SK-N-SH treated with all-trans-retinoic acid at 6 μM for 48 hours (cell line): ENCODE data around the gene B4GALT1.

Experiments used
- ATAC-seq: fragments of 200-7000 bp; cut with Tn5 transposase; 3 replicates; pipeline ENCODE4 v1.9.1; 2020; ENCODE audit warnings: mild to moderate bottlenecking, moderate library complexity
- BACH2 ChIP-seq: fragments of 250-450 bp; sonication (Bioruptor Pico); IDR thresholded peaks from 2 replicates; pipeline ENCODE4 v1.9.0; 2021; ENCODE audit warnings: mild to moderate bottlenecking, borderline replicate concordance
- ESRRG ChIP-seq: fragments of 250-450 bp; sonication (Bioruptor Pico); IDR thresholded peaks from 2 replicates; pipeline ENCODE4 v1.6.1; 2021; ENCODE audit warnings: mild to moderate bottlenecking
- GLIS3 ChIP-seq: fragments of 250-450 bp; sonication (Bioruptor Pico); IDR thresholded peaks from 2 replicates; pipeline ENCODE4 v1.5.0; 2020; ENCODE audit warnings: mild to moderate bottlenecking, moderate library complexity
- OSR1 ChIP-seq: fragments of 250-450 bp; sonication (Bioruptor Pico); IDR thresholded peaks from 2 replicates; pipeline ENCODE4 v1.8.0; 2022; ENCODE audit warnings: moderate library complexity, mild to moderate bottlenecking, inconsistent platforms
- PPARA ChIP-seq: fragments of 250-450 bp; sonication (Bioruptor Pico); IDR thresholded peaks from 2 replicates; pipeline ENCODE4 v1.5.0; 2020; ENCODE audit warnings: mild to moderate bottlenecking, borderline replicate concordance
- RARB ChIP-seq: fragments of 250-450 bp; sonication (Bioruptor Pico); IDR thresholded peaks from 2 replicates; pipeline ENCODE4 v1.8.0; 2021; ENCODE audit warnings: mild to moderate bottlenecking, moderate library complexity
- SNAI2 ChIP-seq: fragments of 250-450 bp; sonication (Bioruptor Pico); IDR thresholded peaks from 2 replicates; pipeline ENCODE4 v1.5.0; 2020; ENCODE audit warnings: mild to moderate bottlenecking, moderate library complexity
- TCF4 ChIP-seq: fragments of 250-450 bp; sonication (Bioruptor Pico); IDR thresholded peaks from 2 replicates; pipeline ENCODE4 v1.8.0; 2021; ENCODE audit warnings: mild to moderate bottlenecking, moderate library complexity, borderline replicate concordance
- TOX ChIP-seq: fragments of 250-450 bp; sonication (Bioruptor Pico); IDR thresholded peaks from 2 replicates; pipeline ENCODE4 v1.8.0; 2021; ENCODE audit warnings: mild to moderate bottlenecking, moderate library complexity, borderline replicate concordance
- ZC3H10 ChIP-seq: fragments of 250-450 bp; sonication (Bioruptor Pico); IDR thresholded peaks from 2 replicates; pipeline ENCODE4 v1.5.1; 2021; ENCODE audit warnings: mild to moderate bottlenecking, moderate library complexity
- ZFP3 ChIP-seq: fragments of 250-450 bp; sonication (Bioruptor Pico); IDR thresholded peaks from 2 replicates; pipeline ENCODE4 v1.5.0; 2020; ENCODE audit warnings: mild to moderate bottlenecking, moderate library complexity
- ZNF565 ChIP-seq: fragments of 450-650 bp; formaldehyde crosslinking; conservative IDR thresholded peaks from 2 replicates; pipeline ENCODE4 v1.5.0; 2020; ENCODE audit warnings: low read depth, mild to moderate bottlenecking, moderate library complexity
- ZNF70 ChIP-seq: fragments of 450-650 bp; formaldehyde crosslinking; IDR thresholded peaks from 2 replicates; pipeline ENCODE4 v1.5.0; 2020; ENCODE audit warnings: mild to moderate bottlenecking, moderate library complexity
- TF ChIP-seq, protein P1 (sequence below): fragments of 250-450 bp; sonication (Bioruptor Pico); IDR thresholded peaks from 2 replicates; pipeline ENCODE4 v1.5.1; 2020; ENCODE audit warnings: low read depth, mild to moderate bottlenecking, moderate library complexity
- TF ChIP-seq, protein P2 (sequence below): fragments of 250-450 bp; sonication (Bioruptor Pico); IDR thresholded peaks from 2 replicates; pipeline ENCODE4 v1.8.0; 2020; ENCODE audit warnings: mild to moderate bottlenecking, moderate library complexity, borderline replicate concordance
- TF ChIP-seq, protein P3 (sequence below): fragments of 250-450 bp; sonication (Bioruptor Pico); IDR thresholded peaks from 2 replicates; pipeline ENCODE4 v1.5.1; 2021; ENCODE audit warnings: mild to moderate bottlenecking, moderate library complexity
- TF ChIP-seq, protein P4 (sequence below): fragments of 250-450 bp; sonication (Bioruptor Pico); IDR thresholded peaks from 2 replicates; pipeline ENCODE4 v1.8.0; 2021; ENCODE audit warnings: low read depth, mild to moderate bottlenecking, moderate library complexity, borderline replicate concordance

Gene B4GALT1

DNA sequence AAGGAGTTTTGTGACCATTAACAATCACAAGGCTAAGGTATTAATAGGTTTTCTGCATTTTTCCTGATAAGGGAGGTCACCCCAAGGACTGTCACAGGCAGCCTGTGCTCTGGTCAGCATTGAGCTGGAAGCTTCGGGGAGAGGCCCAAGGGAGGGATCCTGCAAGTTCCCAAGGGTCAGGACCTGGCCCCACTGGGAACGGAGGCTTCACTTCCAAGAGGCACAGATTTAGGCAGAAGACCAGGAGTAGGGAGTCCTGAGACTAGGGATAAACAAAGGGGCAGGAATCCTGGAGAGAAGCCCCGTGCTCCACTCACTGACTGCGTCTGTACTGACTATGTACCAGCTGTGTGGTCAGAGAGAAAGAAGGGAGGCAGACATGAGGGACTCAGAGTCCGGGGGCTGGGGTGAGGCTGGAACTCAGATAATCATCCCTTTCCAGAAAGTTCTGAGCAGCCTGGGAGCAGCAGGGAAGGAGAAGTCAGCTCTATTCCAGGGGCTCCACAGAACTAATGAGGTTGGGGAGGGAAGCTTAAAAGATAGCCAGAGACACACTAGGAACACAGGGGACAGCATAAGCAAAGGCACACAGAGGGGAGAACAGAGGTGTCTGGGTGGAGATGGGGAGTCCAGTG, 37.8 kb downstream of the B4GALT1 start (continued):
- TF ChIP-seq, protein P1, sequence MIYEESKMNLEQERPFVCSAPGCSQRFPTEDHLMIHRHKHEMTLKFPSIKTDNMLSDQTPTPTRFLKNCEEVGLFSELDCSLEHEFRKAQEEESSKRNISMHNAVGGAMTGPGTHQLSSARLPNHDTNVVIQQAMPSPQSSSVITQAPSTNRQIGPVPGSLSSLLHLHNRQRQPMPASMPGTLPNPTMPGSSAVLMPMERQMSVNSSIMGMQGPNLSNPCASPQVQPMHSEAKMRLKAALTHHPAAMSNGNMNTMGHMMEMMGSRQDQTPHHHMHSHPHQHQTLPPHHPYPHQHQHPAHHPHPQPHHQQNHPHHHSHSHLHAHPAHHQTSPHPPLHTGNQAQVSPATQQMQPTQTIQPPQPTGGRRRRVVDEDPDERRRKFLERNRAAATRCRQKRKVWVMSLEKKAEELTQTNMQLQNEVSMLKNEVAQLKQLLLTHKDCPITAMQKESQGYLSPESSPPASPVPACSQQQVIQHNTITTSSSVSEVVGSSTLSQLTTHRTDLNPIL (CRISPR knock-in tag) = no peak
- no peak for TF ChIP-seq OSR1
- no peak for TF ChIP-seq ZNF70 (CRISPR knock-in tag)
- no peak for TF ChIP-seq RARB (CRISPR knock-in tag)
- TF ChIP-seq SNAI2 (CRISPR knock-in tag) = no peak
- TF ChIP-seq, protein P2, sequence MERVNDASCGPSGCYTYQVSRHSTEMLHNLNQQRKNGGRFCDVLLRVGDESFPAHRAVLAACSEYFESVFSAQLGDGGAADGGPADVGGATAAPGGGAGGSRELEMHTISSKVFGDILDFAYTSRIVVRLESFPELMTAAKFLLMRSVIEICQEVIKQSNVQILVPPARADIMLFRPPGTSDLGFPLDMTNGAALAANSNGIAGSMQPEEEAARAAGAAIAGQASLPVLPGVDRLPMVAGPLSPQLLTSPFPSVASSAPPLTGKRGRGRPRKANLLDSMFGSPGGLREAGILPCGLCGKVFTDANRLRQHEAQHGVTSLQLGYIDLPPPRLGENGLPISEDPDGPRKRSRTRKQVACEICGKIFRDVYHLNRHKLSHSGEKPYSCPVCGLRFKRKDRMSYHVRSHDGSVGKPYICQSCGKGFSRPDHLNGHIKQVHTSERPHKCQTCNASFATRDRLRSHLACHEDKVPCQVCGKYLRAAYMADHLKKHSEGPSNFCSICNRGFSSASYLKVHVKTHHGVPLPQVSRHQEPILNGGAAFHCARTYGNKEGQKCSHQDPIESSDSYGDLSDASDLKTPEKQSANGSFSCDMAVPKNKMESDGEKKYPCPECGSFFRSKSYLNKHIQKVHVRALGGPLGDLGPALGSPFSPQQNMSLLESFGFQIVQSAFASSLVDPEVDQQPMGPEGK (CRISPR knock-in tag) = no peak
- no peak for TF ChIP-seq ZFP3 (CRISPR knock-in tag)
- TF ChIP-seq, protein P3, sequence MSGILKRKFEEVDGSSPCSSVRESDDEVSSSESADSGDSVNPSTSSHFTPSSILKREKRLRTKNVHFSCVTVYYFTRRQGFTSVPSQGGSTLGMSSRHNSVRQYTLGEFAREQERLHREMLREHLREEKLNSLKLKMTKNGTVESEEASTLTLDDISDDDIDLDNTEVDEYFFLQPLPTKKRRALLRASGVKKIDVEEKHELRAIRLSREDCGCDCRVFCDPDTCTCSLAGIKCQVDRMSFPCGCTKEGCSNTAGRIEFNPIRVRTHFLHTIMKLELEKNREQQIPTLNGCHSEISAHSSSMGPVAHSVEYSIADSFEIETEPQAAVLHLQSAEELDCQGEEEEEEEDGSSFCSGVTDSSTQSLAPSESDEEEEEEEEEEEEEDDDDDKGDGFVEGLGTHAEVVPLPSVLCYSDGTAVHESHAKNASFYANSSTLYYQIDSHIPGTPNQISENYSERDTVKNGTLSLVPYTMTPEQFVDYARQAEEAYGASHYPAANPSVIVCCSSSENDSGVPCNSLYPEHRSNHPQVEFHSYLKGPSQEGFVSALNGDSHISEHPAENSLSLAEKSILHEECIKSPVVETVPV (CRISPR knock-in tag) = no peak
- TF ChIP-seq PPARA (CRISPR knock-in tag) = no peak

DNA sequence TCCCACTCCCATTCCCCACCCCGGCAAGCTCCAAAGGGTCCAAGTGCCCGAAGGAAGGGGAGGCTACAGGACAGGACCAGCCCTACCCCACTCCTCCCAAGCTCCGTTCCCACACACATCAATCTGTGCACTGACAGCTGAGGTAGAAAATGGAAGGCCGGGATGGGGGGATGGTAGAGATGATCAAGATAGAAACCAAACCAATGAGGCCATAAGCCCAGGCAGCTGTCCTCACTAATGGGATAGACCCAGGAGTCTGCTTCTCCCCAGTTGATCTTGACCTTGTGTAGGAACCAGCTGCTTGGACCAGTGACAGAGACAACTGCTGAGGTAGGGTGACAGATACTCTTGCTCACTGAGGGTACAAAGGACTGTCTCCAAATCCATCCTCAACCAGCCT, 38.6 kb downstream of the B4GALT1 start:
- no peak for ATAC-seq
- no peak for TF ChIP-seq ESRRG (CRISPR knock-in tag)
- TF ChIP-seq TCF4 (CRISPR knock-in tag) = no peak
- no peak for TF ChIP-seq RARB (CRISPR knock-in tag)
- no peak for TF ChIP-seq ZNF70 (CRISPR knock-in tag)
- no peak for TF ChIP-seq ZNF565
- TF ChIP-seq ZFP3 (CRISPR knock-in tag) = no peak
- TF ChIP-seq SNAI2 (CRISPR knock-in tag) = no peak
- no peak for TF ChIP-seq OSR1
- TF ChIP-seq, protein P3 (CRISPR knock-in tag) = no peak
- no peak for TF ChIP-seq PPARA (CRISPR knock-in tag)
- TF ChIP-seq TOX (CRISPR knock-in tag) = no peak

DNA sequence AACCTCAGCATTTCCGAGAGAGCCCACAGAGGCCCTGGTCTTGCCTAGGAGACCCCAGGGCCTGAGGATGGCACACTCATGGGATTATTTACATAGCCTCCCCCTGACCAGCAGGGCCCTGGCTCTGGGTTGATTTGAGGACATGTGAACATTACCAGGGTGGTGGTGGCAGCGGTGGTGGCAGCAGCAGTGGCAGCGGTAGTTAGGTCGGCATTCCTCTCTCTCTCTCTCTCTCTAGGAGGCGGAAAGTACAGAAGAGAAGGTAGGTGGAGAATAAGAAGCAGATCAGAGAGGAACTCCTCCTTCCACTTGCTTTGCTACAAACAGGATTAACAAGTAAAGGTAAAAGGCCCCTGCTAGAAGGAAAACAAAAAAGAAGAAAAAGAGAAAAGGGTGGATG, 39.3 kb downstream of the B4GALT1 start:
- TF ChIP-seq GLIS3 (CRISPR knock-in tag) = no peak
- TF ChIP-seq ZNF565 = no peak
- no peak for TF ChIP-seq ZC3H10 (CRISPR knock-in tag)
- no peak for TF ChIP-seq ZFP3 (CRISPR knock-in tag)
- no peak for TF ChIP-seq TOX (CRISPR knock-in tag)
- ATAC-seq = no peak

DNA sequence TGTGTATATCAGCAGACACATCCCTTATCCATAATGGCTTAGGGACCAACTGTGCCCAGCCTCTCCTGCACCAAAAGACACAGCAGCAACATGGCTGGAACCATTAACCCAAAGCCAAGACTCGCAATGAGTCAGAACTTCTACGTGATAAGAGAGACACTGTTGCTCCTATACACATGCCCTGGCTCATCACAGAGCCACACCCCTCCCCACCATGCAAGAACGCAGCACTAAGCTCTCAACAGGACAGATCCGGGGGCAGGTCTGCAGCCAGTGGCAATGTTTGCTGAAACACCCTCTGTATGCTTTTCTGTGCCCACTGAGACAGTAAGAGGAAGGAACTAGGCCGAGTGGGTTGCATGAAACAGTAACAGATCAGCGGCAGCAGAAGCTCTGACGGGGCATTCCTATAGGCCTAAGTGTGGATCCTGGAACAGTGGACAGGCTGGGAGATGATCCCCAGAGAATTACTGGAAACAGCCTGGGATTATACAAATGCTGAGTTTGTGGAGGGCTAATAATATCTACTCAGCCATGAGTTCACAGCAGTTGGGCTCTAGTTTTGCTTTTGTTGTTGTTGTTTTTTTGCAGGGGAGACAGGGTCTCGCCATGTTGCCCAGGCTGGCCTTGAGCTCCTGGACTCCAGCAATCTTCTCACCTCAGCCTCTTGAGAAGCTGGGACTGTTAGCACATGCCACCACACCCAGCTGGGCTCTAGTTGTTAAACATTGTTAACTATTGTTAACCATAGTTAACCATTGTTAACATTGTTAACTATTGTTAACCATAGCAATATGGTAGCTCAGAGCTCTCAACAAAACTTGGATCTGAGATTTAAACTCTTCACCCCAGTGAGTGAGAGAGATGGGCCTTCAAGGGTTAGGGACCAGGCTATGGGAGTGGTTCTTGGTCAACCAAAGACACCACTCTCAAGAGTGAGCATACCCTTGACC, 41.0 kb downstream of the B4GALT1 start:
- no peak for ATAC-seq
- TF ChIP-seq, protein P3 (CRISPR knock-in tag) = no peak
- no peak for TF ChIP-seq TCF4 (CRISPR knock-in tag)
- TF ChIP-seq ZNF565 = no peak
- no peak for TF ChIP-seq ZNF70 (CRISPR knock-in tag)
- TF ChIP-seq PPARA (CRISPR knock-in tag) = no peak
- TF ChIP-seq TOX (CRISPR knock-in tag) = no peak
- no peak for TF ChIP-seq RARB (CRISPR knock-in tag)
- no peak for TF ChIP-seq ZC3H10 (CRISPR knock-in tag)
- no peak for TF ChIP-seq OSR1
- no peak for TF ChIP-seq ESRRG (CRISPR knock-in tag)
- no peak for TF ChIP-seq ZFP3 (CRISPR knock-in tag)
- TF ChIP-seq, protein P4, sequence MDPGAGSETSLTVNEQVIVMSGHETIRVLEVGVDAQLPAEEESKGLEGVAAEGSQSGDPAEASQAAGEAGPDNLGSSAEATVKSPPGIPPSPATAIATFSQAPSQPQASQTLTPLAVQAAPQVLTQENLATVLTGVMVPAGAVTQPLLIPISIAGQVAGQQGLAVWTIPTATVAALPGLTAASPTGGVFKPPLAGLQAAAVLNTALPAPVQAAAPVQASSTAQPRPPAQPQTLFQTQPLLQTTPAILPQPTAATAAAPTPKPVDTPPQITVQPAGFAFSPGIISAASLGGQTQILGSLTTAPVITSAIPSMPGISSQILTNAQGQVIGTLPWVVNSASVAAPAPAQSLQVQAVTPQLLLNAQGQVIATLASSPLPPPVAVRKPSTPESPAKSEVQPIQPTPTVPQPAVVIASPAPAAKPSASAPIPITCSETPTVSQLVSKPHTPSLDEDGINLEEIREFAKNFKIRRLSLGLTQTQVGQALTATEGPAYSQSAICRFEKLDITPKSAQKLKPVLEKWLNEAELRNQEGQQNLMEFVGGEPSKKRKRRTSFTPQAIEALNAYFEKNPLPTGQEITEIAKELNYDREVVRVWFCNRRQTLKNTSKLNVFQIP (CRISPR knock-in tag) = no peak
- TF ChIP-seq BACH2 (CRISPR knock-in tag) = no peak
- TF ChIP-seq, all 23 proteins: peak for 0
